Bronchus fibroblast of lung (primary cell): ENCODE data around the gene TAF1C. TPM values are rescaled to one million over a fixed set of nuclear protein-coding genes. Genes with fewer than 3 reads are reported as not detected.

Experiments used
- total RNA-seq: library from RNA; depleted of rRNA; stranded (reverse); fragments of >200 nt; gene quantifications from 2 replicates; pipeline ENCODE4 v1.2.3, GENCODE V29; 2015

Gene TAF1C
- 18.0 and 23.2 TPM in 2 replicates for total RNA-seq

GRCh38 chr16:84186685-84187437 lies at the start of gene TAF1C:
Gene TAF1C, minus strand, starts transcription at chr16:84187057. Its CDS starts 2,069 bp downstream, at chr16:84184988.

GRCh38 chr16:84190731-84191388 lies 4.0 kb upstream of the TAF1C start, which contains the start of gene ADAD2:
Gene ADAD2, plus strand, starts transcription at chr16:84191157. Its CDS starts 74 bp downstream, at chr16:84191231.

GRCh38 chr16:84144859-84145639 lies 41.8 kb downstream of the TAF1C start, which contains the start of the genes DNAAF1 and HSDL1:
Gene DNAAF1, plus strand, starts transcription at chr16:84145308. Its CDS starts 133 bp downstream, at chr16:84145441.
Gene HSDL1, minus strand, starts transcription at chr16:84145177. Its CDS starts 13,856 bp downstream, at chr16:84131321.

Other genes starting within 250 kb of the TAF1C start
- gene OSGIN1, start 233.8 kb downstream of the TAF1C start, total RNA-seq: 0.67 and 1.2 TPM in 2 replicates
- gene NECAB2, start 218.8 kb downstream of the TAF1C start, total RNA-seq: 0.30 TPM in 1 of 2 replicates, not detected in the other
- gene SLC38A8, start 144.3 kb downstream of the TAF1C start, total RNA-seq: not detected in 2 replicates
- gene MBTPS1, start 70.1 kb downstream of the TAF1C start, total RNA-seq: 59.7 and 61.2 TPM in 2 replicates
- 8.4 and 13.4 TPM in 2 replicates for gene HSDL1, start 41.9 kb downstream of the TAF1C start, total RNA-seq
- gene DNAAF1, start 41.7 kb downstream of the TAF1C start, total RNA-seq: not detected in 2 replicates
- gene ADAD2, start 4.1 kb upstream of the TAF1C start, total RNA-seq: not detected in 2 replicates
- not detected in 2 replicates for gene KCNG4, start 53.0 kb upstream of the TAF1C start, total RNA-seq
- gene WFDC1, start 107.8 kb upstream of the TAF1C start, total RNA-seq: 0.59 TPM in 1 of 2 replicates, not detected in the other
- gene ATP2C2, start 181.5 kb upstream of the TAF1C start, total RNA-seq: not detected in 2 replicates